B cell (primary cell): ENCODE data around the gene NCDN. TPM values are rescaled to one million over a fixed set of nuclear protein-coding genes. Genes with fewer than 3 reads are reported as not detected.
A peak's percentile ranks its signal among the peaks of the same experiment; 100 is the strongest.

Source experiments
- ATAC-seq: fragments of 200-7000 bp; cut with Tn5 transposase; one replicate; pipeline ENCODE4 v1.10.0; 2021; ENCODE audit warnings: low read depth, mild to moderate bottlenecking, moderate number of reproducible peaks, moderate library complexity
- CTCF ChIA-PET: fragments of 350-600 bp; sonication (Branson Sonifier 250); formaldehyde crosslinking; loops from one replicate; lab custom pipeline; 2021; ENCODE audit warnings: antibody characterized with exemption, inconsistent platforms; lab: Charles Lee
- POLR2A ChIA-PET: fragments of 350-600 bp; sonication (Branson Sonifier 250); formaldehyde crosslinking; loops from one replicate; lab custom pipeline; 2021; ENCODE audit warnings: antibody characterized with exemption; lab: Charles Lee
- DNase-seq: peaks from one replicate; pipeline ENCODE4 v3.0.0; 2013
- H2AFZ ChIP-seq: 2 replicates; pipeline ENCODE4 v1.6.1; 2012; ENCODE audit warnings: mild to moderate bottlenecking, low read depth, low read length; ENCODE audit not compliant: insufficient read depth, poor library complexity, severe bottlenecking
- H3K27ac ChIP-seq, 2 donors: 1 replicate in 1 of 2; 2 replicates in 1 of 2; pipeline ENCODE4 v1.5.1; 2012 to 2013; ENCODE audit warnings: low read length in 2 of 2, mild to moderate bottlenecking in 2 of 2, moderate library complexity in 1 of 2
- H3K27me3 ChIP-seq, 4 experiments: fragments of 200-600 bp in 1 of 4; sonication (generic) in 1 of 4; replicated peaks in 1 of 4; 1 replicate in 2 of 4; 2 replicates in 2 of 4; pipeline versions ENCODE4 v1.6.1 to v1.7.0; 2013 to 2016; ENCODE audit warnings: low read length in 3 of 4, mild to moderate bottlenecking in 2 of 4, mixed read lengths in 1 of 4, moderate library complexity in 1 of 4; ENCODE audit not compliant: insufficient read depth in 4 of 4, control insufficient read depth in 3 of 4; ENCODE audit errors: control extremely low read depth in 1 of 4
- H3K36me3 ChIP-seq, 2 experiments: replicated peaks in 1 of 2; 1 replicate in 1 of 2; 2 replicates in 1 of 2; pipeline versions ENCODE4 v1.6.1 to v1.7.1; 2013; ENCODE audit warnings: low read length in 1 of 2; ENCODE audit not compliant: insufficient read depth in 2 of 2, control insufficient read depth in 1 of 2; ENCODE audit errors: control extremely low read depth in 1 of 2, extremely low read depth in 1 of 2
- H3K4me1 ChIP-seq, 2 donors: fragments of 200-600 bp in 1 of 2; sonication (generic) in 1 of 2; 1 replicate in 1 of 2; 2 replicates in 1 of 2; pipeline versions ENCODE4 v1.5.1 to v1.6.1; 2013 to 2017; ENCODE audit warnings: low read length in 2 of 2; ENCODE audit not compliant: control insufficient read depth in 2 of 2, insufficient read depth in 2 of 2
- H3K4me2 ChIP-seq: replicated peaks from 2 replicates; pipeline ENCODE3; 2012; ENCODE audit warnings: mild to moderate bottlenecking, low read depth, low read length; ENCODE audit not compliant: poor library complexity, severe bottlenecking
- H3K4me3 ChIP-seq, 5 experiments: fragments of 200-600 bp in 1 of 5; sonication (generic) in 1 of 5; 1 replicate in 3 of 5; 2 replicates in 2 of 5; pipeline versions ENCODE4 v1.5.1 to v1.7.0; 2011 to 2016; ENCODE audit warnings: low read length in 4 of 5, mild to moderate bottlenecking in 4 of 5, low read depth in 2 of 5, control low read depth in 1 of 5, moderate library complexity in 1 of 5; ENCODE audit not compliant: insufficient read depth in 1 of 5; ENCODE audit errors: control extremely low read depth in 1 of 5, extremely low read depth in 1 of 5
- H3K79me2 ChIP-seq: fragments of 200-600 bp; sonication (generic); one replicate; pipeline ENCODE4 v1.6.0; 2016; ENCODE audit warnings: low read length; ENCODE audit not compliant: control insufficient read depth, insufficient read depth
- H3K9ac ChIP-seq: fragments of 200-600 bp; sonication (generic); 2 replicates; pipeline ENCODE4 v1.6.1; 2017; ENCODE audit warnings: mild to moderate bottlenecking, low read length, moderate library complexity
- H3K9me3 ChIP-seq, 3 donors: one replicate each; pipeline versions ENCODE4 v1.6.1 to v1.7.1; 2013; ENCODE audit warnings: low read length in 2 of 3; ENCODE audit not compliant: control insufficient read depth in 2 of 3, insufficient read depth in 1 of 3; ENCODE audit errors: control extremely low read depth in 1 of 3
- H4K20me1 ChIP-seq: 2 replicates; pipeline ENCODE4 v1.6.0; 2012; ENCODE audit warnings: mild to moderate bottlenecking, low read length; ENCODE audit not compliant: insufficient read depth, control insufficient read depth, poor library complexity, severe bottlenecking
- H3K27ac Mint-ChIP-seq: one replicate; pipeline ENCODE4 v1.8.0; 2021; ENCODE audit warnings: mixed read lengths
- H3K27me3 Mint-ChIP-seq: one replicate; pipeline ENCODE4 v1.8.0; 2021; ENCODE audit warnings: mixed read lengths
- H3K4me1 Mint-ChIP-seq: one replicate; pipeline ENCODE4 v1.8.0; 2021; ENCODE audit warnings: mixed read lengths
- H3K4me3 Mint-ChIP-seq: one replicate; pipeline ENCODE4 v1.8.0; 2021; ENCODE audit warnings: mixed read lengths
- H3K9me3 Mint-ChIP-seq: one replicate; pipeline ENCODE4 v1.8.0; 2022; ENCODE audit warnings: mixed read lengths; ENCODE audit not compliant: insufficient read depth
- EZH2 ChIP-seq: IDR thresholded peaks from 2 replicates; pipeline ENCODE4 v1.6.1; 2012; ENCODE audit warnings: borderline replicate concordance, low read depth, mild to moderate bottlenecking, moderate library complexity, low read length; ENCODE audit not compliant: insufficient read depth, poor library complexity, severe bottlenecking
- whole genome bisulfite sequencing: methylation state at CpG from one replicate; pipeline ENCODE4 v1.1.5; 2013; ENCODE audit warnings: missing lambda C conversion rate; ENCODE audit not compliant: insufficient coverage; 5-methylcytosine and 5-hydroxymethylcytosine counted together
- intact Hi-C: fragments of 100-400 bp; cut with micrococcal nuclease; formaldehyde crosslinking; loops from one replicate; pipeline ENCODE4 v1.10.0; 2022
- polyA minus RNA-seq: library from RNA; depleted of rRNA, polyadenylated mRNA; stranded (reverse); fragments of >200 nt; gene quantifications from 2 replicates; pipeline ENCODE4 v1.2.3, GENCODE V29; 2012
- polyA plus RNA-seq: library from polyadenylated mRNA; depleted of rRNA; stranded (reverse); fragments of >200 nt; gene quantifications from 2 replicates; pipeline ENCODE4 v1.2.3, GENCODE V29; 2012
- total RNA-seq, 2 donors: library from RNA; stranded (reverse); fragments of 120-200 nt in 1 of 2; gene quantifications; 1 replicate in 1 of 2; 2 replicates in 1 of 2; pipeline versions ENCODE4 v1.2.3 to v1.2.4, GENCODE V29; 2013 to 2022
- TF ChIP-seq, protein P1 (sequence below): fragments of 200-600 bp; IDR thresholded peaks from one replicate; pipeline ENCODE4 v1.8.0; 2022; ENCODE audit warnings: antibody characterized with exemption, mild to moderate bottlenecking

The NCDN gene
- total RNA-seq = 19.8 and 22.6 TPM in 2 replicates
- total RNA-seq (2013) = 6.3 TPM
- polyA plus RNA-seq = 9.4 and 13.6 TPM in 2 replicates
- 13.2 and 15.8 TPM in 2 replicates for polyA minus RNA-seq

- Histone ChIP-seq H4K20me1 (no peaks in the 10 kb centered on the region), H3K9me3 (no peaks in the 10 kb centered on the region), H3K27ac (peak within 1 kb of the TSS; percentile 68 to 82), H3K27me3 (no peaks in the 10 kb centered on the region), H3K4me1 (peaks cover 15 to 26% of the 10 kb centered on the region in 2 donors), H3K4me3 (peak within 1 kb of the TSS; percentile 82 to 94 (median 90)), H3K36me3 (peaks cover 2 to 10% of the 10 kb centered on the region in 2 experiments), H3K4me2 (peak within 1 kb of the TSS; percentile 94), H3K9ac (peak within 1 kb of the TSS; percentile 93), H2AFZ (peak within 1 kb of the TSS; percentile 89), H3K79me2 (peaks cover 25% of the 10 kb centered on the region)
- Mint-ChIP-seq H3K27ac (peak within 1 kb of the TSS; percentile 99), H3K9me3 (no peaks in the 10 kb centered on the region), H3K27me3 (no peaks in the 10 kb centered on the region), H3K4me3 (peak within 1 kb of the TSS; percentile 98), H3K4me1 (peaks cover 41% of the 10 kb centered on the region)
- CTCF ChIA-PET = interaction anchor here (0.9 to 2.4 kb wide), 3 partner anchors 10 to 11 kb away, joined by 3 to 11 read pairs (median 4); no protein-coding TSS in a partner anchor
- intact Hi-C loops = loop anchor here (1.0 to 10.0 kb wide), 6 partner anchors 19 to 703 kb away; partner anchors contain the start of genes PSMB2, SFPQ, SMIM12 and ZMYM6
- DNase-seq (peak; percentile 96), ATAC-seq (peak; percentile 92)
- WGBS = under 1% methylated on average over 58 of the region's 58 CpGs
- no peak for TF ChIP-seq EZH2
- TF ChIP-seq, protein P1, sequence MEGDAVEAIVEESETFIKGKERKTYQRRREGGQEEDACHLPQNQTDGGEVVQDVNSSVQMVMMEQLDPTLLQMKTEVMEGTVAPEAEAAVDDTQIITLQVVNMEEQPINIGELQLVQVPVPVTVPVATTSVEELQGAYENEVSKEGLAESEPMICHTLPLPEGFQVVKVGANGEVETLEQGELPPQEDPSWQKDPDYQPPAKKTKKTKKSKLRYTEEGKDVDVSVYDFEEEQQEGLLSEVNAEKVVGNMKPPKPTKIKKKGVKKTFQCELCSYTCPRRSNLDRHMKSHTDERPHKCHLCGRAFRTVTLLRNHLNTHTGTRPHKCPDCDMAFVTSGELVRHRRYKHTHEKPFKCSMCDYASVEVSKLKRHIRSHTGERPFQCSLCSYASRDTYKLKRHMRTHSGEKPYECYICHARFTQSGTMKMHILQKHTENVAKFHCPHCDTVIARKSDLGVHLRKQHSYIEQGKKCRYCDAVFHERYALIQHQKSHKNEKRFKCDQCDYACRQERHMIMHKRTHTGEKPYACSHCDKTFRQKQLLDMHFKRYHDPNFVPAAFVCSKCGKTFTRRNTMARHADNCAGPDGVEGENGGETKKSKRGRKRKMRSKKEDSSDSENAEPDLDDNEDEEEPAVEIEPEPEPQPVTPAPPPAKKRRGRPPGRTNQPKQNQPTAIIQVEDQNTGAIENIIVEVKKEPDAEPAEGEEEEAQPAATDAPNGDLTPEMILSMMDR = no peak
- POLR2A ChIA-PET = interaction anchor here (0.6 to 1.9 kb wide), 3 partner anchors 212 to 691 kb away, joined by 3 to 7 read pairs (median 4); partner anchors contain the start of gene CLSPN
Observed at GRCh38 chr1:35557611-35558373, at the start of gene NCDN. Gene NCDN (plus strand): TSS chr1:35557799. CDS start chr1:35558191, 392 bp downstream.

GRCh38 chr1:35507947-35508346 is 49.7 kb upstream of the NCDN start:
- Mint-ChIP-seq H3K27me3 (no peaks in the 10 kb centered on the region), H3K4me1 (peaks cover 40% of the 10 kb centered on the region), H3K4me3 (no peak overlapping the region), H3K27ac (no peak overlapping the region), H3K9me3 (no peaks in the 10 kb centered on the region)
- TF ChIP-seq EZH2 = no peak
- TF ChIP-seq, protein P1 = no peak
- H3K4me1 ChIP-seq = peaks cover 15 to 26% of the 10 kb centered on the region in 2 donors
- H3K27ac ChIP-seq = no peak overlapping the region
- no peak overlapping the region for H3K9ac ChIP-seq
- H3K4me2 ChIP-seq = no peak overlapping the region
- H3K79me2 ChIP-seq = peaks cover 26% of the 10 kb centered on the region
- no peak for ATAC-seq
- H3K36me3 ChIP-seq = peaks cover 7 to 20% of the 10 kb centered on the region in 2 experiments
- H4K20me1 ChIP-seq = peaks cover 11% of the 10 kb centered on the region
- intact Hi-C loops = no loop called here
- no peak for DNase-seq
- POLR2A ChIA-PET = no interaction called here
- no peaks in the 10 kb centered on the region for H3K27me3 ChIP-seq
- H2AFZ ChIP-seq = no peak overlapping the region
- CTCF ChIA-PET = no interaction called here
- no peaks in the 10 kb centered on the region for H3K9me3 ChIP-seq
- H3K4me3 ChIP-seq = no peak overlapping the region
